GM19452 (cell line): ENCODE data around the gene RNF126.
"Not testable (repeated sequence)": the region's sequence is repeated elsewhere in the genome, so short reads cannot be mapped to it uniquely, and the experiment has no call there.

Source experiments
- ATAC-seq: cut with Tn5 transposase; IDR thresholded peaks from one replicate; pipeline ENCODE4 v1.9.1; 2021; ENCODE audit not compliant: unreplicated experiment

The RNF126 gene

GRCh38 chr19:629961-630714, 32.9 kb downstream of the RNF126 start:
- ATAC-seq = no peak

GRCh38 chr19:629515-629914, 33.5 kb downstream of the RNF126 start:
- ATAC-seq = not testable (repeated sequence)

DNA sequence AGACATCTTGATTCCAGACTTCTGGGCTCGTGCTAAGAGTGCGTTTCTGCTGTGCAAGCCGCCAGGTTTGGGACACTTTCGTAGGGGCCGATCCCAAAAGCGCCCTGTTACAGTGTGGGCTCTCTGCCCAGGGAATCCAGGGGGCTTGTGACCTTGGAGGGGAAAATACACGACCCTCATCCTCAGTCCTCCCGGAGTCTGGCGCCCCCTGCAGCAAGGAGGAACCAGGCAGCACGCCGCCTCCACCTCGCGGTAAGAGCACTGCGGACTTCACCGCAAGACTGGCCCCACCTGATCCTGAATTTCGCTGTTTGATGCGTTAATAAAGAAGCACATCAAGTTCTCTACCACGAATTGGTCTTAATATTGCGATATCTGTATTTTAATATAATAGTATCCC, 34.8 kb downstream of the RNF126 start:
- ATAC-seq = no peak

GRCh38 chr19:626566-626965, 36.4 kb downstream of the RNF126 start:
- ATAC-seq = not testable (repeated sequence)

DNA sequence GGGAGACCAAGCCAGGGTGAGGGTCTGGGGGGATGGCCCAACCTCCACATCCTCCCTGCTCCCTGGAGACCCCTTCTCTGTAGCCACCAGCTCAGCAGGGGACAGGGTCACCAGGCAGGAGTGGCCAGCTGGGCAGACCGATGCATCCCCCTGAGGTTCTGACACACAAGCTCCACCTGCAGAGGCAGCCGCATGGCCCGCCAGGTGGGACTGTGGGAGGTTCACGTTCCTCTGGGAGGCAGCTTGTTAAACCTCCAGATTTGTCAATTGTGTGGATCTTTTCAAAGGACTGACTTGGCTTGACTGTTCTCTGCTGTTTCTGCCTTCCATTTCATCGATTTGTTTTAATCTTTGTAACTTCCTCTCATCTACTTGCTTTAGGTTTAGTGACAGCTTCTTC, 37.8 kb downstream of the RNF126 start:
- no peak for ATAC-seq

DNA sequence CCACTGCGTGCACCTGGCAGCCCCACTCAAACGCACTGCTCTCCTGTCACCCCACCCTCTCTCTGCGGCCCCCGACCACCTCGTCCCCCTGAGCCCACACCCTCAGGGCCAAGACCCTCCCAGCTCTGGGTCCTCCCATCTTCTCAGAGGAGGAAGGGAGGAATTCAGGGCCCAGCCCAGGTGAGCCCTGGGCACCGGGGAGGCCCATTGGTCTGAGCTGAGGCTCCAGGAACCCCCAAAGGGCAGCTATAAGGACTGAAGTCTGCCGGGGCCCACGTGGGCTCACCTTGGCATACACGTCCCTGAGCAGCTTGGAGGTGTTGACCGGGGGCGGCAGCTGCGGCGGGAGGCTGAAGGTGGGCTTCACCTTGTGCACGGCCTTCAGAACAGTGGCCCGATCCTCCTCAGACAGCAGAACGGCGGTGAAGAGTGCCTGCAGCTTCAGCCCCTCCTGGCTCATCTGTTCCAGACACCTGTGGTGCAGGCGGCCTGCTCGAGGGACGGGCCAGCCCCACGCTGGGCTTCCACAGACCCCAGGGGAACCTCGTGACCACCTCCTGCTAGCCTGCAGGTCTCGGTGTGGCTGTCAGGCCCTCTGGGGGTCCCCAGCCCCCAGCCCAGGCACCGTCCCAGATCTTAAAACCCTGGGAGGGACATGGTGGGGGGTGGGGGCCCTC, 38.4 kb downstream of the RNF126 start:
- no peak for ATAC-seq

DNA sequence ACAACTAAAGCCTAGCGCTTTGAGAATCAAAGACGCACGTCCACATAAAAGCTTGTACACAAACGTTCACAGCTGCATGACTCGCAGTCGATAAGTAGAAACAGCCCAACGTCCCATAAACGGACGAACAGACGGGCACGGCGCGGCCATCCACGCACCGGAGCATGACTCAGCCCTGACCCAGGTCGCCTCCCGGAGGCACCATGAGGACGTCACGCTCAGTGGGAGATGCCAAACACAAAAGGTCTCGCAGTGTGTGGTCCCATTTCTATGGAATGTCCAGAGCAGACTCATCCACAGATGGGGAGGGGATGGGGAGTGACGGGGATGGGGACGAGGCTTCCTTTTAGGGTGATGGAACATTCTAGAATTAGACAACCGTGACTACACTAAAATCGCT, 39.0 kb downstream of the RNF126 start:
- no peak for ATAC-seq

DNA sequence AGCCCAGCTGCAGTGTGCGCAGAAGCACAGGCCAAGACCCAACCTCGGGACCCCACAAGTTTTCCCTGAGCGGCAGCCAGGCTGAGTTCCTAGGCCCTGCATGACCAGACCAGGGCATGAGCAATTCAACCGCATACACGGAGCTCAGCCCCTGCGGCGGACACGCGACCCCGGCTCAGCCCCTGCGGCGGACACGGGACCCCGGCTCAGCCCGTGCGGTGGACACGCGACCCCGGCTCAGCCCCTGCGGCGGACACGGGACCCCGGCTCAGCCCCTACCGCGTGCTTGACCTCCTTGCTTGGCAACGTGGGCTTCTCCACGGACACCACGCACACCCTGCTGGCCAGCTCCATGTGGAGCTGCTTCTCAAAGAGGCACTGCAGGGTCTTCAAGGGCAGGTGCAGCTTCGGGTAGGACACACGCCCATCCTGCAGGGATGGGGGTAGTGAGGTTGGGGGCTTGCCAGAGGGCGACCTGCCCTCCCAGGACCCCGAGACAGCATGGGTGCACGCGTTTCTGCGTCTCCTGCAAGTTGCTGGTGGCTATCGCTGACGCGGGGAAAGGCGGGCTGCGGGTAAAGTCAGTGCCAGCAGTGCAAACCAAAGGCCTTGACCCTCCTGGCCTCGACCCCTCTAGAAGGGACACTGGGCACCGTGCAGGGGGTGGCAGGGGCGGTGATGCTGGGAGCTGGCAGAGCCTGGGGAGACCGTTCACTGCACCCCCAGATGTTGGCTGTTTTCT, 39.7 kb downstream of the RNF126 start:
- no peak for ATAC-seq

DNA sequence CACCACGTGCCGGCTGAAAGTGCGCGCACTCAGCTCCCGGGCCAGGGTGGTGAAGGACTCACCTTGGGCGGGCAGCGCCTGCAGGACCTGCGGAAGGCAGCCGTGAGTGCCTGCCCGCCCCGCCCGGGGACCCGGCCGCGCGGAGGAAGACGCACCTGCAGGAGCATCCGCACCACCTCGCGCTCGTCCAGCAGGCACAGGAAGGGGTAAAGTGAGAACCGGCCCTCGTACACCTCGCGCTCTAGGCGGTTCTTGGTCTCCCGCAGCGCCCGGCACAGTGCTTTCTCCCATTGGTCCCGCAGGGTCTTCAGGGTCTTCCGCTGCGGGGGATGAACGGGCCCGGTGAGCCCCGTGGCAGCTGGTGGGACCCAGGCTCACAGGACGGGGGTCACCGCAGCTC, 40.3 kb downstream of the RNF126 start:
- no peak for ATAC-seq

DNA sequence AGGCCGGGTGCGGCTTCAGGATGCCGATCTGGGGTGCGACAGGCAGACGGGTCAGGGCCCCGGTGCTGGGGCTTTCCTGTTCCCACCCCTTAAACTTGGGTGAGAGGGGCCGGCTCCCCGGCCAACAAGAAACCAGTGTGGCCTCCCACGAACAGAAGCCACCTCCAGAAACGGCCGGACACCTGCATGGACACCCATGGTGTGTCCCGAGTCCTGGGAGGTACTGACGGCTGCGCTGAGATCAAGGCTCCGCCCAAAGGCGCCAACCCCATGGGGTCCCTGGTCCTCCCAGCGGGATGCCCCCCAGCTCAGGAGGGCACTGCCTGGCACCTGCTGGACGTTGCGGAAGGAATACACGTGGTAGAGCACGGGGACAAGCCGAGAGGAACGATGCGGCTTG, 41.2 kb downstream of the RNF126 start:
- no peak for ATAC-seq

- ATAC-seq = not testable (repeated sequence)
Measured at GRCh38 chr19:621191-621590, 41.8 kb downstream of the RNF126 start.

DNA sequence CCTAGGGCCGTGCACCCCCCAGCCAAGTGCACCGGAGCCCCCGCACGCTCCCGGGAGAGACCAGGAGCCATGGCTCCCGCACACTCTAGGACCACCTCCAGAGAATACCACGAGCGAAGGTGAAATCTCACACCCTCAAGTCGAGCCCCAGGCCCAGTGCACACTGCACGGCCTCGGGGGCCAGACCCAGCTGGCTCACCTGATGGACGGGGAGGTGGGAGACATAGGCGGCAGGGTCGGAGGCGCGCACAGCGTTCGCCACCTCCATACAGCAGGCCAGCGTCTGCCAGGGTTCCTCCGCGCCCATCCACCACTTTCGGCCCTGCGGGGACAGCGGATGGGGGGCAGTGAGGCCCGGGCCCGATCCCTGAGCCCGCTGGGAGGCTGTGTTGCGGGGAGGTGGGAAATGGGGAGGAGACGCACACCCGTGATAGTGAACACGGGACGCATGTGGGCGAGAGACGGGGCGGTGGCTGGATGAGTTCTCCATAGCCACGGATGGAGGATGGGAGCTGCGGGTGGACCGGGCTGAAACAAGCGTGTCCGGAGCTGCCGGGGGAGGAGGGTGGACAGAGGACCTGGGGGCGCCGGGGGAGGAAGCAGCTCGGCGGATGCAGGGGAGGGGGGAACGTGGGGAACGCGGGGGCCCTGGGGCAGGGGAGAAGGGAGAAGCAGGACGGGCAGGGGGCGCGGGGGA, 42.7 kb downstream of the RNF126 start:
- ATAC-seq = no peak

DNA sequence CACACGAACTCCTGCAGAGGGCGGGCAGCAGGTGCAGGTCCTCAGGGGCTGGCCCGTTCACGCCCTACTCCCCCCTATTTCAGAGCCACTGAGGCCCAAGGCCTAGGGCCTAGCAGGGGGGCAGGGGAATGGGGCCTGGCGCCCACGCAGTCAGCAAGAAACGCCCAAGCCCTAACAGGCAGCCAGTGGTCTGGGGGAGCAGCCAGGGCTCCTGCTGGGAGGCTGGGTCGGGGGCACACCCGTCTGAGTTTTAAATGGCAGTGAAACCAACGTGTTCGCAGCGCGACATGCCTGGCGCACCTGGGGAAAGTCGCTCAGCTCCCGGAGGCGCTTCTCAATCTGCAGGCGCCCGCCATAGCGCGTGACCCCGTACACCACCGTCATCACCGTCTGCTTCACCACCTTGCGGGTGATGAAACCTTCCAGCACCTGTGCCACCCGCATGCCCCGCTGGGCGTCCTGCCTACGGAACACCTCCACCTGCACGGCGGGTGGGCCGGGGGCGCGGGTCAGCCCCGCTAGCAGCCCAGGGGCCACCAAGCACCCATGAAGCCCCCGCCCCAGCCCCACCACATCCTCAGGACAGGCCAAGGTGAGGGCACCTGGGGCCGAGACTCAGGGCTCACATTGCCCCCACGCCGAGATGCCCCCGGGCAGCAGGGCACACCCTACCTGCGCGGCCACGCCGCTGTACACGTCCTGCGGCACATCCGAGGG, 43.6 kb downstream of the RNF126 start:
- no peak for ATAC-seq

DNA sequence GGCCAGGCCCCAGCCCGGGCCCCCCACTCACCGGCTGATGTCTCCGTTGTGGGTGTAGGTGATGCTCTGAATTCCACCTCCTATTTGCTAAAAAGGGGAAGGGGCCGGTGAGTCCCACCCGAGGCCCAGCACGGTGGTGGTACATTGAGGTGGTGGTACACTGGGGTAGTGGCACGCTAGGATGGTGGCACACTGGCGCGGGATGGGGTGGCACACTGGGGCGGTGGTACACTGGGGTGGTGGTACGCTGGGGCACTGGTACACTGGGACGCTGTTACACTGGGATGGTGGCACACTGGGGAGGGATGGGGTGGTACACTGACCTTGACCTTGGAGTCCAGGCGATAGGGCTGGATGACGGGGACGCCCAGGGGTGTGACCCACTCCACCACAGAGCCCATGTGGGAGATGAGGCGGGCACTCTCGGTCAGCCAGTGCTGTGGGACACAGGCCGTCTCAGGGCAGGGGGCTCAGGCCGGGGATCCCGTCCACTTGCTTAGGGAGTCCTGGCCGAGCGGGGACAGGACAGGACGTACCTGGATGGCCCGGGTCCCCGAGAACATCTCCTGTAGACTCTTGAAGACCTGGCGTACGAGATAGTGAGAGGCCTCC, 44.2 kb downstream of the RNF126 start:
- ATAC-seq = no peak

DNA sequence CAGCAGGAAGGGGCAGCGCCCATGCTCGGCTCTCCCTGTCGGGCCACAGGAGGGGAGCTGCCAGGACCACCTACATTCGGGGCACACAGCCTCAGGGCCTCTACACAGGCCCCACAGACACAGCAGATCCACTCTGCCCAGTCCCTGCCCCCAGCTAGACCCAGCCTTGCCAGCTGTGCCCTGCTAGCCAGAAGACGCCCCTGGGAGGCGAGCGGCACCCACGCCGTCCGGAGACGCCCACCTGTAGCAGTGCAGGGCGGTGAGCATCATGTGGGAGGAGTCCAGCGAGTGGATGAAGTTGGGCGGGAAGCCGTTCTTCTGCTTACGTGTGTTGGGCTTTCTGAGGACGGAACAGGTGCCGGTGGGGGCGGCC, 44.8 kb downstream of the RNF126 start:
- ATAC-seq = no peak

DNA sequence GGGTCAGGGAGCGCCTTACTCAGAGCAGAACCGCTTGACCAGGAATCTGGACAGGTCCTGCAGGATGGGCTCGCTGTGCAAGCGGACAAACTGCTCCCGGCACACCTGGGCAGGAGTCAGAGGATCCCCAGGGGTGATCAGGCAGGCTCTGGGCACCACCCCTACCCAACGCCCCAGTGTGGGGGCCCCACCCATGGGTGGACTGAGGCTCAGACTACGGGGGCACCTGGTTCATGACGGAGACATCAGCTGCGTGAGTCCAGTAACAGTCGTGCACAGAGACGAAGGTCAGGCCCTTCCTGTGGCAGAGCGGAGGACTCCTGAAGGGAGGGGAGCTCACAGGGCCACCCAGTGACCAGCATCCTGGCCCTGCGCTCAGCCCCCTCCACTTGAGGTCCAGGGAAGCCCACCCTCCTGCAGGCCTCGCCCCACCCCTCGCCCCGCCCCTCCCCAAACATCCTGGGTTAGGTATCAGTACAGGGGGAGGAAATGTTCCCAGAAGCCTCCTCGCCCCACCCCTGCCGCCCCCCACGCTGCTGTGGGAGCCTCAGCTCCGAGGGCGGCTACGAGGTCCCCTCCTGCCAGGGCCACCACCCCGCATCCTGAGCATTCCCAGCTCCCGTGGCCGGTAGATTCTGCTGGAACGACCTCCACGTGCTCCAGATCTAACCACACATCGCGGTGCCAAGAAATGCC, 45.3 kb downstream of the RNF126 start:
- ATAC-seq = no peak

DNA sequence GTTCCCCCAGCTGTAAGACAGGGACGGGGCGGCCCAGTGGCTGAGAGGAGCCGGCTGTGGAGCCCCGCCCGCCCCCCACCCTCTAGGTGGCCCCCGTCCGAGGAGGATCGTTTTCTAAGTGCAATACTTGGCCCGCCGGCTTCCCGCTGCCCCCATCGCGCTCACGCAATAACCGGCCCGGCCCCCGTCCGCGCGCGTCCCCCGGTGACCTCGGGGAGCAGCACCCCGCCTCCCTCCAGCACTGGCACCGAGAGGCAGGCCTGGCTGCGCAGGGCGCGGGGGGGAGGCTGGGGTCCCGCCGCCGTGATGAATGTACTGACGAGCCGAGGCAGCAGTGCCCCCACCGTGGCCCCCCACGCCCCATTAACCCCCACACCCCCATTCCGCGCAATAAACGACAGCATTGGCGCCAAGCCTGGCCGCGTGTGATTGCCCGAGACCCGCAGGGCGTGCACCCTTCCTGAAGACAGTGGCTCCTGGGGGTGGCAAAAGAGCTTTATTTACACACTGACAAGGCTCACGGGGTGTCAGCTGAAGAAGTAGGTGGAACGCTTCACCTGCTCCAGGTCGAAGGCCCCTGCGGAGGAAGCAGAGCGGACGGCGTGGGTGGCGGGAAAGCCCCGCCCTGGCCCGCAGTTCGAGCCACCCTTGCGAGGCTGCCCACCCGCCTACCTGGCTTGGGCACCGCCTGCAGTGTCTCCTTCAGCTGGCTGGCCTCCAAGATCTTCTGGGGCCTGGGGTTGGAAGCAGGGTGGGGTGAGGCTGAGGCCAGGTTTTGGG, 46.1 kb downstream of the RNF126 start:
- no peak for ATAC-seq

DNA sequence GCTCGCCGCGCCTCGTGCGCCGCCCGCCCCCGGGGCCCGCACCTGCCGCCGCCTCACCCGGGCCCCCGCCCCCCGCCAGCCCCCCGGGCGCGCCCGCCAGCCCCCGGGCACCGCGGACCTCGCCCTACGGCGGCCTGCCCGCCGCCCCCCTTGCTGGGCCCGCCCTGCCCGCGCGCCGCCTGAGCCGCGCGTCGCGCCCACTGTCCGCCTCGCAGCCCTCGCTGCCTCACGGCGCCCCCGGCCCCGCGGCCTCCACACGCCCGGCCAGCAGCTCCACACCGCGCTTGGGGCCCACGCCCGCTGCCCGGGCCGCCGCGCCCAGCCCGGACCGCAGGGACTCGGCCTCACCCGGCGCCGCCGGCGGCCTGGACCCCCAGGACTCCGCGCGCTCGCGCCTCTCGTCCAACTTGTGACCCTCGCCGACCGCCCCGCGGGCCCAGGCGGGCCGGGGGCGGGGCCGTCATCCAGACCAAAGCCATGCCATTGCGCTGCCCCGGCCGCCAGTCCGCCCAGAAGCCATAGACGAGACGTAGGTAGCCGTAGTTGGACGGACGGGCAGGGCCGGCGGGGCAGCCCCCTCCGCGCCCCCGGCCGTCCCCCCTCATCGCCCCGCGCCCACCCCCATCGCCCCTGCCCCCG, 46.8 kb downstream of the RNF126 start:
- no peak for ATAC-seq

DNA sequence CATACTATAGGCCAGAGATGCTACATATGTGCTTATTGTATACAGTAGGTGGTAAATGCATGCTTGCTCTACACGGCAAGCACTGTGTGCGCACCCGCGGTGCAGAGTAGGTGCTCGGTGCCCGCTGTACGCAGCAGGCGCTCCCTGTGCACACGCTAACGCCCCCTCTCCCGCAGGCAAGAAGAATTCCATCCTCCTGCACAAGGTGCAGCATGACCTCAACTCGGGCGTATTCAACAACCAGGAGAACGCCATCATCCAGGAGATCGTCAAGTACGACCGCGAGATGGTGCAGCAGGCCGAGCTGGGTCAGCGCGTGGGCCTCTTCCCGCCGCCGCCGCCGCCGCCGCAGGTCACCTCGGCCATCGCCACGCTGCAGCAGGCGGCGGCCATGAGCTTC, 47.4 kb downstream of the RNF126 start:
- no peak for ATAC-seq
